Measurements from ENCODE around the gene VCL. TPM values are rescaled to one million over a fixed set of nuclear protein-coding genes. Genes with fewer than 3 reads are reported as not detected.

The VCL gene
- total RNA-seq, 1 donor from 2014 or later, result 74.6 TPM

DNA sequence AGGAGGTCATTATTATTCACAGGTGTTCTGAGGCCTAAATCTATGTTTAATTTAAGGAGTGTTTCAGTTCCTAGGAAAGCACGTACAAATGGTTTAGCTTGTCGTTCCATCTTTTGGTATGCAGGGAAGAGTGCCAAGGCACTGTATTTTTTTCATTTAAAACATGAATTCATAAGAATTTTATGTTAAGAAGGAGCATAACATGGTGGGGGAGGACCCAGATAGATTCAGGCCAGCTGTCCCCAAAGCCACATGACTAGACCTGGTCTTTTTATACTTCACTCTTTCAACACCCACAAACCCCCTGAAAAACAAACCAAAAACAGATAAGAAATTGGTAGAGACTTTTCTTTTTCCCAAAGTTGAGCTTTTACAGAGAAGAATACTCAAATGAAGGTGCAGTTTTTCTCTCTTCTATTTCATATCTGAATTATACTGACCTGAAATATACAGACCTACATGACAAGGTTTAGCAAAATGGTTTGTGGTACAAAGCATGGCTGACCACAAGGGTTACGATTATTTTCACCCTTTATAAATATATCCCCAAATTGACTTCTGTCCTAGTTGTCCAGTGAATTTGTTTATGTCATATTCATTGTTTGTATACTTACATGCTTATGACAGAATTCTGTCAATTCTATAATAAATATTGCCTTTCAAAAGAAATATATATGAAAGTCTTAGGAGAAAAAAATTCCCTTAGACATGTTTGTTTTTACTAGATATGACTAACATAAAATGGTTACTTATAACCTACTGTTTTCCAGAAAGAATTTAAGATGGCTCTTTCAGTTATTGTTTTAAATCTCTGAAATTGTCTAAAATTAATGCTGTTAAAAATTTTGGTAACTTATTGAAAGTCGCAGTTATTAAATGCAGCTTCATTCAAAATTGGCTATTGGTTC lies 81.4 kb downstream of the VCL start:
- DNase-seq (ENCODE audit: low read depth, low spot score), result no peak
- Mint-ChIP-seq H3K4me1 (peaks cover 4% of the 10 kb centered on the region), H3K9me3 (no peaks in the 10 kb centered on the region), H3K4me3 (no peak overlapping the region), H3K27me3 (ENCODE audit: low read depth) (no peaks in the 10 kb centered on the region), H3K36me3 (ENCODE audit: low read depth) (no peaks in the 10 kb centered on the region), H3K27ac (ENCODE audit: unreplicated experiment) (no peak overlapping the region)
- no peak for TF ChIP-seq CTCF (conservative IDR thresholded peaks at IDR 0.05)

- no peak for DNase-seq (ENCODE audit: low read depth, low spot score)
- Mint-ChIP-seq H3K9me3 (no peaks in the 10 kb centered on the region), H3K27me3 (ENCODE audit: low read depth) (no peaks in the 10 kb centered on the region), H3K4me1 (peaks cover 4% of the 10 kb centered on the region), H3K36me3 (ENCODE audit: low read depth) (no peaks in the 10 kb centered on the region), H3K4me3 (no peak overlapping the region), H3K27ac (ENCODE audit: unreplicated experiment) (no peak overlapping the region)
- no peak for TF ChIP-seq CTCF (conservative IDR thresholded peaks at IDR 0.05)
These were observed 82.1 kb downstream of the VCL start for GRCh38 chr10:74079936-74080590.

DNA sequence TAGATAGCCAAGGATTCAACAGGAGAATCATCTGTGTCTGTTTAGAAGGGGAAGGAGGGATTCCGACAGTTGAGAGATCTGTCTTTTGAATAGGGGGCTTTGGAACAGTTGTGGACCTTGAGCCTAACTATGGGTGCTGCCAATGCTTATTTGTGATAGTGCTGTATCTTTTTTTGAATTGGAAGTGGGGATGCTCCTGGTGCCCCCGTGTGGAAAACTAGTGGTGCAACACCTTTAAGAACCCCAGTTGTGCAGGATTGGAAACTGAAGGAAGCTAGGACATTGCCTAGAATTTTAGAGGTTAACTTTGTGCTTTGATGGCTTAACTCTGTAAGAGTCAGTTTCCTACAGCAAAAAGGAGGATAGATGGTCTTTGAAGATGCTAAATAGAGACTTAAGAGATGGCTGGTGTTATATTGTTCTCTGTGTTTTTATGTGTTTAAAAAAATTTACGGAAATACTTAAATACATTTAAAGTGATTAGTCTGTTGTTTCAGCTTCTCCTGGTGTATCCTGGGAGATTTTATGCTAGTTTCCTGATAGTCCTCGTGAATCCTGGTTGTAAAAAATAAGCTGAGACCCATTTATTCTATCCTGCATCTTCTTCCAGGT lies 83.4 kb downstream of the VCL start:
- no peaks in the 10 kb centered on the region for H3K9me3 Mint-ChIP-seq
- peaks cover 4% of the 10 kb centered on the region for H3K4me1 Mint-ChIP-seq
- no peak overlapping the region for H3K27ac Mint-ChIP-seq (ENCODE audit: unreplicated experiment)
- H3K36me3 Mint-ChIP-seq (ENCODE audit: low read depth), result no peaks in the 10 kb centered on the region
- TF ChIP-seq CTCF (conservative IDR thresholded peaks at IDR 0.05), result peak; percentile 75
- no peak overlapping the region for H3K4me3 Mint-ChIP-seq
- peak; percentile 47 for DNase-seq (ENCODE audit: low read depth, low spot score)
- no peaks in the 10 kb centered on the region for H3K27me3 Mint-ChIP-seq (ENCODE audit: low read depth)

DNA sequence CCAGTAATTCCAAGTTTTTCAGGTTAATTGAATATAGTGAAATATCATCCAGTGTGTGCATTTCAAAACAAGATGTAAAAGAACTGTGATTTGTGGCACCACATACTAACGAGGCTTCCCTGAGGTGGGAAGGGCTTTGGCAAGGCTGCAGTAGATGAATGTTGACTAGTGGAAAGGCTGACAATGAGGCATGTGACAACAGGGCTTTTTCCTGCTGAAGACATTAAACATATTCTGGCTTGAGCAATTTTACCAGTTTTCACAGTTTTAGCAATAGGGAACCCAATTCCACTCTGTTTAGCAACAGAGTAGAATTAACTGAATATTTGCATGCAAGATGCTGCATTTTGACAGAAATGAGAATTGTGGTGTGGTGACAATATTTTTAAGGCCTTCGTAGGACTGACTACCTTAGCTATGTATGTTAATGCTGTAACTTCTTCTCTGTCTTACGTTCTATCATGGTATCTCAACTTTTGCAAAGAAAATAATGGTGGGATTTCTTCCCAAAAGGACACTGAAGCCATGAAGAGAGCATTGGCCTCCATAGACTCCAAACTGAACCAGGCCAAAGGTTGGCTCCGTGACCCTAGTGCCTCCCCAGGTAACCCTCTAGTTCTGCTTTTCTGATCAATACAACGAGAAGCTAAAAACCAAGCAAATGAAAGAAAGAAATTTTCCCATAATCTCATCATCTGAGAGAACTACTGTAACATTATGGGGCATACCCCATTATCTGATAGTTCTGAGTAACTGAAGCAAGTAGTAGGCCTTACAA lies 84.2 kb downstream of the VCL start:
- no peak overlapping the region for H3K4me3 Mint-ChIP-seq
- no peaks in the 10 kb centered on the region for H3K9me3 Mint-ChIP-seq
- peaks cover 7% of the 10 kb centered on the region for H3K4me1 Mint-ChIP-seq
- H3K36me3 Mint-ChIP-seq (ENCODE audit: low read depth), result no peaks in the 10 kb centered on the region
- TF ChIP-seq CTCF (conservative IDR thresholded peaks at IDR 0.05), result no peak
- no peak overlapping the region for H3K27ac Mint-ChIP-seq (ENCODE audit: unreplicated experiment)
- no peaks in the 10 kb centered on the region for H3K27me3 Mint-ChIP-seq (ENCODE audit: low read depth)
- no peak for DNase-seq (ENCODE audit: low read depth, low spot score)

- Mint-ChIP-seq H3K36me3 (ENCODE audit: low read depth) (no peaks in the 10 kb centered on the region), H3K9me3 (no peaks in the 10 kb centered on the region), H3K4me1 (peaks cover 7% of the 10 kb centered on the region), H3K4me3 (no peak overlapping the region), H3K27me3 (ENCODE audit: low read depth) (no peaks in the 10 kb centered on the region), H3K27ac (ENCODE audit: unreplicated experiment) (no peak overlapping the region)
- DNase-seq (ENCODE audit: low read depth, low spot score), result no peak
- no peak for TF ChIP-seq CTCF (conservative IDR thresholded peaks at IDR 0.05)
These were observed 85.4 kb downstream of the VCL start for GRCh38 chr10:74083304-74083703.

Data from neural crest cell (in vitro differentiated cells).